ENCODE measurements around the gene DEPDC4. TPM values are rescaled to one million over a fixed set of nuclear protein-coding genes. Genes with fewer than 3 reads are reported as not detected.

Gene DEPDC4
- total RNA-seq, 1 experiment from 2014 or later = 2.0 TPM

GRCh38 chr12:100273782-100274181 lies 6.9 kb upstream of the DEPDC4 start:
- BruUV-seq (replicated peaks) = no TSS peak
- H3K27me3 ChIP-seq (replicated peaks; ENCODE audit: insufficient read depth, low read depth, low read length, poor library complexity) = no peaks in the 10 kb centered on the region
- peaks cover 26% of the 10 kb centered on the region for H3K4me1 ChIP-seq (ENCODE audit: insufficient read depth, low read length, poor library complexity, severe bottlenecking)
- peaks cover 4% of the 10 kb centered on the region for H3K9me3 ChIP-seq (ENCODE audit: low read depth, low read length, poor library complexity, severe bottlenecking)
- no peak overlapping the region for H3K27ac ChIP-seq (ENCODE audit: low read depth, low read length, poor library complexity, severe bottlenecking)
- POLR2A ChIA-PET (ENCODE audit: low non-redundant PET) = no interaction called here
- TF ChIP-seq CTCF (conservative IDR thresholded peaks at IDR 0.05; ENCODE audit: low read depth, low read length) = no peak
- no peaks in the 10 kb centered on the region for H3K36me3 ChIP-seq (ENCODE audit: insufficient read depth, low read length, poor library complexity, severe bottlenecking)
- CTCF ChIA-PET = no interaction called here
- intact Hi-C loops (cut with micrococcal nuclease; ENCODE audit: unreplicated experiment) = no loop called here
- DNase-seq (ENCODE audit: low spot score) = no peak
- no peak overlapping the region for H3K4me3 ChIP-seq (ENCODE audit: low read depth, low read length, poor library complexity, severe bottlenecking)

GRCh38 chr12:100268835-100269564 lies 2.1 kb upstream of the DEPDC4 start:
- no peaks in the 10 kb centered on the region for H3K36me3 ChIP-seq (ENCODE audit: insufficient read depth, low read length, poor library complexity, severe bottlenecking)
- CTCF ChIA-PET = no interaction called here
- no peaks in the 10 kb centered on the region for H3K9me3 ChIP-seq (ENCODE audit: low read depth, low read length, poor library complexity, severe bottlenecking)
- H3K4me3 ChIP-seq (ENCODE audit: low read depth, low read length, poor library complexity, severe bottlenecking) = peak overlapping the region; percentile 82
- no peak for TF ChIP-seq CTCF (conservative IDR thresholded peaks at IDR 0.05; ENCODE audit: low read depth, low read length)
- TF ChIP-seq EZH2 (IDR thresholded peaks at IDR 0.05; ENCODE audit: borderline replicate concordance, low read depth, low read length, poor library complexity, severe bottlenecking) = no peak
- peak; percentile 15 for DNase-seq (ENCODE audit: low spot score)
- intact Hi-C loops (cut with micrococcal nuclease; ENCODE audit: unreplicated experiment) = no loop called here
- POLR2A ChIA-PET (ENCODE audit: low non-redundant PET) = no interaction called here
- H3K27ac ChIP-seq (ENCODE audit: low read depth, low read length, poor library complexity, severe bottlenecking) = peak overlapping the region; percentile 48
- BruUV-seq (replicated peaks) = no TSS peak
- H3K4me1 ChIP-seq (ENCODE audit: insufficient read depth, low read length, poor library complexity, severe bottlenecking) = peaks cover 35% of the 10 kb centered on the region
- H3K27me3 ChIP-seq (replicated peaks; ENCODE audit: insufficient read depth, low read depth, low read length, poor library complexity) = no peaks in the 10 kb centered on the region

DNA sequence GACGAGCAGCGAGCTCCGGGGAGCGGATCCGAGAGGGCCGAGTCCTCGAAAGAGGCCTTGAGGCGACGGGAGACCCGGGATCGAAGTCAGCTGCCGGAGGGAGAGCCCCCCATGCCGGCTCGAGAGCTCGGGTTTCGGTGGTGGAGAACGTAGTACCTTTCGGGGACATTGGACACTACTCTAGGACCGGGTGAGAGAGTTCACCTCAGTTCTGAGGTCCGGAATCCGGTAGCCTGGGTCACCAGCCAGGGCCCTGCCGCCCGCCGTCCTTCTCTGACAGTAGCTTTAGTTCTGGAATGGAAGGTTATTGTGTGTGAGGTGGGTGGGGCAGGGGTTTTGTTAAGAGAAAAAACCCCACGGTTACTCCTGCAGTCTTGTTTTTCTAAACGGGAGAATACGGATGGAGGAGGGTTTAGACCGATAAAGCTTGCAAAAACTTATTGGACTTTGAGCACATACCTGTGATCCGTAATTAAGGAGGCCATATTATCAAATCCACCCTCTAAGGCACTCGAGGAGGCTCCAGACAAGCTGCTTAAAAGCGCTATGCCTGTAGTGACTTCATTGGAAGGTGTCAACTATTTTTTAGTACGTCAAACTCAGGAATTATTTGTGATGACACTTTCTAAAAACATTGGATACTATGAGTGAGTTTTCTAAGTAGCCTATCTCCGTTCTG lies 863 bp upstream of the DEPDC4 start:
- Histone ChIP-seq H3K36me3 (ENCODE audit: insufficient read depth, low read length, poor library complexity, severe bottlenecking) (no peaks in the 10 kb centered on the region), H3K4me3 (ENCODE audit: low read depth, low read length, poor library complexity, severe bottlenecking) (peak overlapping the region; percentile 82), H3K27ac (ENCODE audit: low read depth, low read length, poor library complexity, severe bottlenecking) (peak overlapping the region; percentile 93), H3K4me1 (ENCODE audit: insufficient read depth, low read length, poor library complexity, severe bottlenecking) (peaks cover 48% of the 10 kb centered on the region), H3K27me3 (replicated peaks; ENCODE audit: insufficient read depth, low read depth, low read length, poor library complexity) (no peaks in the 10 kb centered on the region), H3K9me3 (ENCODE audit: low read depth, low read length, poor library complexity, severe bottlenecking) (no peaks in the 10 kb centered on the region)
- TF ChIP-seq CTCF (conservative IDR thresholded peaks at IDR 0.05; ENCODE audit: low read depth, low read length) = no peak
- TF ChIP-seq EZH2 (IDR thresholded peaks at IDR 0.05; ENCODE audit: borderline replicate concordance, low read depth, low read length, poor library complexity, severe bottlenecking) = no peak
- POLR2A ChIA-PET (ENCODE audit: low non-redundant PET) = interaction anchor here (0.6 kb wide), 2 partner anchors 288 to 719 kb away, joined by 3 to 6 read pairs; no protein-coding TSS in a partner anchor
- intact Hi-C loops (cut with micrococcal nuclease; ENCODE audit: unreplicated experiment) = loop anchor here (1.0 kb wide), 1 partner anchor 287 kb away; no protein-coding TSS in a partner anchor
- BruUV-seq (replicated peaks) = no TSS peak
- CTCF ChIA-PET = no interaction called here
- peak; percentile 17 for DNase-seq (ENCODE audit: low spot score)

Measured in A673 (cell line).